SK-N-SH (cell line): ENCODE results near the gene SIKE1.
"Not testable (repeated sequence)": the region's sequence is repeated elsewhere in the genome, so short reads cannot be mapped to it uniquely, and the experiment has no call there.

ENCODE experiments used
- ELF1 ChIP-seq: IDR thresholded peaks from 2 replicates; pipeline ENCODE4 v1.4.0; 2012
- MEF2A ChIP-seq: IDR thresholded peaks from 2 replicates; pipeline ENCODE4 v1.4.0; 2012; ENCODE audit warnings: low read depth, borderline replicate concordance
- POLR2AphosphoS5 ChIP-seq: IDR thresholded peaks from 2 replicates; pipeline ENCODE4 v1.6.1; 2012; ENCODE audit warnings: low read depth, low read length
- RAD21 ChIP-seq: IDR thresholded peaks from 2 replicates; pipeline ENCODE4 v1.6.1; 2012; ENCODE audit warnings: mild to moderate bottlenecking, low read length
- TF ChIP-seq, protein P1 (sequence below): fragments of 200-600 bp; sonication (generic); IDR thresholded peaks from 2 replicates; pipeline ENCODE4 v1.6.1; 2017; ENCODE audit warnings: antibody characterized with exemption, mild to moderate bottlenecking, moderate library complexity
- TF ChIP-seq, protein P2 (sequence below): IDR thresholded peaks from 2 replicates; pipeline ENCODE4 v1.6.1; 2012; ENCODE audit warnings: mild to moderate bottlenecking, low read depth, low read length, moderate library complexity
- TF ChIP-seq, protein P3 (sequence below): IDR thresholded peaks from 2 replicates; pipeline ENCODE4 v1.4.0; 2012; ENCODE audit warnings: low read depth
- TF ChIP-seq, protein P4 (sequence below): fragments of 150-350 bp; IDR thresholded peaks from 2 replicates; pipeline ENCODE4 v1.6.1; 2017; ENCODE audit warnings: antibody characterized with exemption, low read length, low read depth, borderline replicate concordance

DNA sequence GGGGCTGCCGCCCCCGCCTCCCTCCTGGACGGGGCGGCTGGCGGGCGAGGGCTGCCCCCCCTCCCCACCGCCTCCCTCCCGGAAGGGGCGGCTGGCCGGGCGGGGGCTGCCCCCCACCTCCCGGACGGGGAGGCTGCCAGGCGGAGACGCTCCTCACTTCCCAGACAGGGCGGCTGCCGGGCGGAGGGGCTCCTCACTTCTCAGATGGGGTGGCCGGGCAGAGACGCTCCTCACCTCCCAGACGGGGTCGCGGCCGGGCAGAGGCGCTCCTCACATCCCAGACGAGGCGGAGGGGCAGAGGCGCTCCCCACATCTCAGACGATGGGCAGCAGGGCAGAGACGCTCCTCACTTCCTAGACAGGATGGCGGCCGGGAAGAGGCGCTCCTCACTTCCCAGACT, 24.0 kb upstream of the SIKE1 start:
- not testable (repeated sequence) for TF ChIP-seq MEF2A, ELF1, POLR2AphosphoS5, RAD21
- TF ChIP-seq, protein P1, sequence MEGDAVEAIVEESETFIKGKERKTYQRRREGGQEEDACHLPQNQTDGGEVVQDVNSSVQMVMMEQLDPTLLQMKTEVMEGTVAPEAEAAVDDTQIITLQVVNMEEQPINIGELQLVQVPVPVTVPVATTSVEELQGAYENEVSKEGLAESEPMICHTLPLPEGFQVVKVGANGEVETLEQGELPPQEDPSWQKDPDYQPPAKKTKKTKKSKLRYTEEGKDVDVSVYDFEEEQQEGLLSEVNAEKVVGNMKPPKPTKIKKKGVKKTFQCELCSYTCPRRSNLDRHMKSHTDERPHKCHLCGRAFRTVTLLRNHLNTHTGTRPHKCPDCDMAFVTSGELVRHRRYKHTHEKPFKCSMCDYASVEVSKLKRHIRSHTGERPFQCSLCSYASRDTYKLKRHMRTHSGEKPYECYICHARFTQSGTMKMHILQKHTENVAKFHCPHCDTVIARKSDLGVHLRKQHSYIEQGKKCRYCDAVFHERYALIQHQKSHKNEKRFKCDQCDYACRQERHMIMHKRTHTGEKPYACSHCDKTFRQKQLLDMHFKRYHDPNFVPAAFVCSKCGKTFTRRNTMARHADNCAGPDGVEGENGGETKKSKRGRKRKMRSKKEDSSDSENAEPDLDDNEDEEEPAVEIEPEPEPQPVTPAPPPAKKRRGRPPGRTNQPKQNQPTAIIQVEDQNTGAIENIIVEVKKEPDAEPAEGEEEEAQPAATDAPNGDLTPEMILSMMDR = not testable (repeated sequence)
- TF ChIP-seq, protein P2, sequence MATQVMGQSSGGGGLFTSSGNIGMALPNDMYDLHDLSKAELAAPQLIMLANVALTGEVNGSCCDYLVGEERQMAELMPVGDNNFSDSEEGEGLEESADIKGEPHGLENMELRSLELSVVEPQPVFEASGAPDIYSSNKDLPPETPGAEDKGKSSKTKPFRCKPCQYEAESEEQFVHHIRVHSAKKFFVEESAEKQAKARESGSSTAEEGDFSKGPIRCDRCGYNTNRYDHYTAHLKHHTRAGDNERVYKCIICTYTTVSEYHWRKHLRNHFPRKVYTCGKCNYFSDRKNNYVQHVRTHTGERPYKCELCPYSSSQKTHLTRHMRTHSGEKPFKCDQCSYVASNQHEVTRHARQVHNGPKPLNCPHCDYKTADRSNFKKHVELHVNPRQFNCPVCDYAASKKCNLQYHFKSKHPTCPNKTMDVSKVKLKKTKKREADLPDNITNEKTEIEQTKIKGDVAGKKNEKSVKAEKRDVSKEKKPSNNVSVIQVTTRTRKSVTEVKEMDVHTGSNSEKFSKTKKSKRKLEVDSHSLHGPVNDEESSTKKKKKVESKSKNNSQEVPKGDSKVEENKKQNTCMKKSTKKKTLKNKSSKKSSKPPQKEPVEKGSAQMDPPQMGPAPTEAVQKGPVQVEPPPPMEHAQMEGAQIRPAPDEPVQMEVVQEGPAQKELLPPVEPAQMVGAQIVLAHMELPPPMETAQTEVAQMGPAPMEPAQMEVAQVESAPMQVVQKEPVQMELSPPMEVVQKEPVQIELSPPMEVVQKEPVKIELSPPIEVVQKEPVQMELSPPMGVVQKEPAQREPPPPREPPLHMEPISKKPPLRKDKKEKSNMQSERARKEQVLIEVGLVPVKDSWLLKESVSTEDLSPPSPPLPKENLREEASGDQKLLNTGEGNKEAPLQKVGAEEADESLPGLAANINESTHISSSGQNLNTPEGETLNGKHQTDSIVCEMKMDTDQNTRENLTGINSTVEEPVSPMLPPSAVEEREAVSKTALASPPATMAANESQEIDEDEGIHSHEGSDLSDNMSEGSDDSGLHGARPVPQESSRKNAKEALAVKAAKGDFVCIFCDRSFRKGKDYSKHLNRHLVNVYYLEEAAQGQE = not testable (repeated sequence)
- TF ChIP-seq, protein P3, sequence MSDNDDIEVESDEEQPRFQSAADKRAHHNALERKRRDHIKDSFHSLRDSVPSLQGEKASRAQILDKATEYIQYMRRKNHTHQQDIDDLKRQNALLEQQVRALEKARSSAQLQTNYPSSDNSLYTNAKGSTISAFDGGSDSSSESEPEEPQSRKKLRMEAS = not testable (repeated sequence)
- TF ChIP-seq, protein P4, sequence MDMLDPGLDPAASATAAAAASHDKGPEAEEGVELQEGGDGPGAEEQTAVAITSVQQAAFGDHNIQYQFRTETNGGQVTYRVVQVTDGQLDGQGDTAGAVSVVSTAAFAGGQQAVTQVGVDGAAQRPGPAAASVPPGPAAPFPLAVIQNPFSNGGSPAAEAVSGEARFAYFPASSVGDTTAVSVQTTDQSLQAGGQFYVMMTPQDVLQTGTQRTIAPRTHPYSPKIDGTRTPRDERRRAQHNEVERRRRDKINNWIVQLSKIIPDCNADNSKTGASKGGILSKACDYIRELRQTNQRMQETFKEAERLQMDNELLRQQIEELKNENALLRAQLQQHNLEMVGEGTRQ = not testable (repeated sequence)
